SK-N-SH treated with all-trans-retinoic acid at 6 μM for 48 hours (cell line): ENCODE measurements around the gene DPP6.

ENCODE experiments used
- ATAC-seq: fragments of 200-7000 bp; cut with Tn5 transposase; 3 replicates; pipeline ENCODE4 v1.9.1; 2020; ENCODE audit warnings: mild to moderate bottlenecking, moderate library complexity
- ARNTL ChIP-seq: fragments of 450-650 bp; formaldehyde crosslinking; IDR thresholded peaks from 2 replicates; pipeline ENCODE4 v1.5.0; 2020; ENCODE audit warnings: low read depth, mild to moderate bottlenecking, moderate library complexity, borderline replicate concordance
- CSDC2 ChIP-seq: fragments of 250-450 bp; sonication (Bioruptor Pico); IDR thresholded peaks from 2 replicates; pipeline ENCODE4 v1.5.0; 2020; ENCODE audit warnings: mild to moderate bottlenecking, moderate library complexity
- ESRRG ChIP-seq: fragments of 250-450 bp; sonication (Bioruptor Pico); IDR thresholded peaks from 2 replicates; pipeline ENCODE4 v1.6.1; 2021; ENCODE audit warnings: mild to moderate bottlenecking
- ISL1 ChIP-seq: fragments of 250-450 bp; sonication (Bioruptor Pico); IDR thresholded peaks from 2 replicates; pipeline ENCODE4 v2.1.2; 2022; ENCODE audit warnings: mild to moderate bottlenecking, moderate library complexity
- OSR1 ChIP-seq: fragments of 250-450 bp; sonication (Bioruptor Pico); IDR thresholded peaks from 2 replicates; pipeline ENCODE4 v1.8.0; 2022; ENCODE audit warnings: moderate library complexity, mild to moderate bottlenecking, inconsistent platforms
- PPARA ChIP-seq: fragments of 250-450 bp; sonication (Bioruptor Pico); IDR thresholded peaks from 2 replicates; pipeline ENCODE4 v1.5.0; 2020; ENCODE audit warnings: mild to moderate bottlenecking, borderline replicate concordance
- RARB ChIP-seq: fragments of 250-450 bp; sonication (Bioruptor Pico); IDR thresholded peaks from 2 replicates; pipeline ENCODE4 v1.8.0; 2021; ENCODE audit warnings: mild to moderate bottlenecking, moderate library complexity
- SNAI2 ChIP-seq: fragments of 250-450 bp; sonication (Bioruptor Pico); IDR thresholded peaks from 2 replicates; pipeline ENCODE4 v1.5.0; 2020; ENCODE audit warnings: mild to moderate bottlenecking, moderate library complexity
- TCF4 ChIP-seq: fragments of 250-450 bp; sonication (Bioruptor Pico); IDR thresholded peaks from 2 replicates; pipeline ENCODE4 v1.8.0; 2021; ENCODE audit warnings: mild to moderate bottlenecking, moderate library complexity, borderline replicate concordance
- ZC3H10 ChIP-seq: fragments of 250-450 bp; sonication (Bioruptor Pico); IDR thresholded peaks from 2 replicates; pipeline ENCODE4 v1.5.1; 2021; ENCODE audit warnings: mild to moderate bottlenecking, moderate library complexity
- ZFP30 ChIP-seq: fragments of 450-650 bp; formaldehyde crosslinking; IDR thresholded peaks from 2 replicates; pipeline ENCODE4 v1.5.0; 2022; ENCODE audit warnings: mild to moderate bottlenecking, moderate library complexity
- ZNF565 ChIP-seq: fragments of 450-650 bp; formaldehyde crosslinking; conservative IDR thresholded peaks from 2 replicates; pipeline ENCODE4 v1.5.0; 2020; ENCODE audit warnings: low read depth, mild to moderate bottlenecking, moderate library complexity
- ZNF70 ChIP-seq: fragments of 450-650 bp; formaldehyde crosslinking; IDR thresholded peaks from 2 replicates; pipeline ENCODE4 v1.5.0; 2020; ENCODE audit warnings: mild to moderate bottlenecking, moderate library complexity
- ZNF8 ChIP-seq: fragments of 450-650 bp; formaldehyde crosslinking; IDR thresholded peaks from 2 replicates; pipeline ENCODE4 v1.5.0; 2020; ENCODE audit warnings: mild to moderate bottlenecking, moderate library complexity
- TF ChIP-seq, protein P1 (sequence below): fragments of 250-450 bp; sonication (Bioruptor Pico); IDR thresholded peaks from 2 replicates; pipeline ENCODE4 v1.5.1; 2020; ENCODE audit warnings: low read depth, mild to moderate bottlenecking, moderate library complexity
- TF ChIP-seq, protein P2 (sequence below): fragments of 250-450 bp; sonication (Bioruptor Pico); IDR thresholded peaks from 2 replicates; pipeline ENCODE4 v1.8.0; 2021; ENCODE audit warnings: low read depth, mild to moderate bottlenecking, moderate library complexity, borderline replicate concordance
- TF ChIP-seq, protein P3 (sequence below): fragments of 250-450 bp; sonication (Bioruptor Pico); IDR thresholded peaks from 2 replicates; pipeline ENCODE4 v1.8.0; 2020; ENCODE audit warnings: mild to moderate bottlenecking, moderate library complexity, borderline replicate concordance
- TF ChIP-seq, protein P4 (sequence below): fragments of 250-450 bp; sonication (Bioruptor Pico); IDR thresholded peaks from 2 replicates; pipeline ENCODE4 v1.5.1; 2021; ENCODE audit warnings: mild to moderate bottlenecking, moderate library complexity
- TF ChIP-seq, protein P5 (sequence below): fragments of 250-450 bp; sonication (Bioruptor Pico); IDR thresholded peaks from 2 replicates; pipeline ENCODE4 v1.5.0; 2020; ENCODE audit warnings: mild to moderate bottlenecking, moderate library complexity

The DPP6 gene

DNA sequence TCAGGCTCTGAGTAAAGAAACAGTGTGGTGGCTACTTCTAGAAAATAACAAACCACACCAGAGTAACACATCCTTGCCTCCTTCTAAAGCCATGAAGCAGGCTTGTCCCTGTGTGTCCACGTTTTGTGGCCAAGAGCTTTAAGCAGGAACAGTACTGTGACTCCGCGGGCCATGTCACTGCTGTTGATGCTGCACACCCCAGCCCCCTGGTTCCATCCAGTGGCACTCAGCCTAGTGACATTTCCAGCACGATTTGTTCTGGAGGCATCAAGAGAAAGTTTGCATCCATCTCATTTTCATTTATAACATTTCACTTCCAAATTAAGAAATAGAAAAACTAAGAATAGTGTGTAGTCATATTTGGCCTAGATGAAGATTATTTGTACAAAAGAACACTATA lies 739.4 kb downstream of the DPP6 start:
- no peak for TF ChIP-seq RARB
- ATAC-seq: no peak

DNA sequence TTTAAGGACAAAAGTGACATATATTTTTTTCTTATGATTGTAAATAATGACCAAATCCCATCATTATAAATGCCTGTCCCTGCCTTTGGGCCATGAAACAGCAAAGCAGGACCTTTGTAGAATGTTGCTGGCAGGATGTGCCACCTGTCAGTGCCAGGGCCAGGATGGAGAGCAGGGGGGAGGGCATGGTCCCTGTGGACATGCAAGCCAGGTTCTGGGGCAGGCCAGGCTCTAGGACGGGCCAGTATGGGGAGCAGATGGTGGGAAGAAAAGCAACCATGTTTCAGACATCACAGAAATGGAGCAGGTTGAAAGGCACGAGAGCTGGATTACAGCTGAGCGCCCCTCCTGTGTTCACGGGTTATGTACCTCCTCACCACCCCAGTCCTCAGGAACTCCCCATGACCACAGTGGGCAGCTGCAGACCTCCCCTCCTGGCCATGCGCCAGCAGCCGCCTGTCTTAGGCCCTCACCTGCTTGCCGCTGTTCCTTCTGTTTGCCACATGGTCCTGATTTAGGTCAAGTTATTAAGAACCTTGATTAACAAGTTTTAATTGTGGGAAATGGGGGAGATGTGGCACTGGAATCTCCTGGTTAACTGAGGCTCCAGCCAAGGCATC lies 740.3 kb downstream of the DPP6 start:
- TF ChIP-seq ZNF8: no peak
- TF ChIP-seq, protein P1, sequence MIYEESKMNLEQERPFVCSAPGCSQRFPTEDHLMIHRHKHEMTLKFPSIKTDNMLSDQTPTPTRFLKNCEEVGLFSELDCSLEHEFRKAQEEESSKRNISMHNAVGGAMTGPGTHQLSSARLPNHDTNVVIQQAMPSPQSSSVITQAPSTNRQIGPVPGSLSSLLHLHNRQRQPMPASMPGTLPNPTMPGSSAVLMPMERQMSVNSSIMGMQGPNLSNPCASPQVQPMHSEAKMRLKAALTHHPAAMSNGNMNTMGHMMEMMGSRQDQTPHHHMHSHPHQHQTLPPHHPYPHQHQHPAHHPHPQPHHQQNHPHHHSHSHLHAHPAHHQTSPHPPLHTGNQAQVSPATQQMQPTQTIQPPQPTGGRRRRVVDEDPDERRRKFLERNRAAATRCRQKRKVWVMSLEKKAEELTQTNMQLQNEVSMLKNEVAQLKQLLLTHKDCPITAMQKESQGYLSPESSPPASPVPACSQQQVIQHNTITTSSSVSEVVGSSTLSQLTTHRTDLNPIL (CRISPR knock-in tag): no peak
- no peak for TF ChIP-seq TCF4
- no peak for TF ChIP-seq RARB
- TF ChIP-seq ZC3H10 (CRISPR knock-in tag): no peak
- TF ChIP-seq ARNTL (CRISPR knock-in tag): no peak
- TF ChIP-seq ISL1 (CRISPR knock-in tag): no peak
- TF ChIP-seq ZNF70 (CRISPR knock-in tag): no peak
- no peak for TF ChIP-seq CSDC2 (CRISPR knock-in tag)
- no peak for TF ChIP-seq SNAI2 (CRISPR knock-in tag)
- TF ChIP-seq ZNF565: no peak
- no peak for TF ChIP-seq PPARA (CRISPR knock-in tag)
- TF ChIP-seq, protein P2, sequence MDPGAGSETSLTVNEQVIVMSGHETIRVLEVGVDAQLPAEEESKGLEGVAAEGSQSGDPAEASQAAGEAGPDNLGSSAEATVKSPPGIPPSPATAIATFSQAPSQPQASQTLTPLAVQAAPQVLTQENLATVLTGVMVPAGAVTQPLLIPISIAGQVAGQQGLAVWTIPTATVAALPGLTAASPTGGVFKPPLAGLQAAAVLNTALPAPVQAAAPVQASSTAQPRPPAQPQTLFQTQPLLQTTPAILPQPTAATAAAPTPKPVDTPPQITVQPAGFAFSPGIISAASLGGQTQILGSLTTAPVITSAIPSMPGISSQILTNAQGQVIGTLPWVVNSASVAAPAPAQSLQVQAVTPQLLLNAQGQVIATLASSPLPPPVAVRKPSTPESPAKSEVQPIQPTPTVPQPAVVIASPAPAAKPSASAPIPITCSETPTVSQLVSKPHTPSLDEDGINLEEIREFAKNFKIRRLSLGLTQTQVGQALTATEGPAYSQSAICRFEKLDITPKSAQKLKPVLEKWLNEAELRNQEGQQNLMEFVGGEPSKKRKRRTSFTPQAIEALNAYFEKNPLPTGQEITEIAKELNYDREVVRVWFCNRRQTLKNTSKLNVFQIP: no peak
- no peak for TF ChIP-seq ESRRG (CRISPR knock-in tag)
- no peak for TF ChIP-seq ZFP30
- no peak for TF ChIP-seq OSR1
- TF ChIP-seq, protein P3, sequence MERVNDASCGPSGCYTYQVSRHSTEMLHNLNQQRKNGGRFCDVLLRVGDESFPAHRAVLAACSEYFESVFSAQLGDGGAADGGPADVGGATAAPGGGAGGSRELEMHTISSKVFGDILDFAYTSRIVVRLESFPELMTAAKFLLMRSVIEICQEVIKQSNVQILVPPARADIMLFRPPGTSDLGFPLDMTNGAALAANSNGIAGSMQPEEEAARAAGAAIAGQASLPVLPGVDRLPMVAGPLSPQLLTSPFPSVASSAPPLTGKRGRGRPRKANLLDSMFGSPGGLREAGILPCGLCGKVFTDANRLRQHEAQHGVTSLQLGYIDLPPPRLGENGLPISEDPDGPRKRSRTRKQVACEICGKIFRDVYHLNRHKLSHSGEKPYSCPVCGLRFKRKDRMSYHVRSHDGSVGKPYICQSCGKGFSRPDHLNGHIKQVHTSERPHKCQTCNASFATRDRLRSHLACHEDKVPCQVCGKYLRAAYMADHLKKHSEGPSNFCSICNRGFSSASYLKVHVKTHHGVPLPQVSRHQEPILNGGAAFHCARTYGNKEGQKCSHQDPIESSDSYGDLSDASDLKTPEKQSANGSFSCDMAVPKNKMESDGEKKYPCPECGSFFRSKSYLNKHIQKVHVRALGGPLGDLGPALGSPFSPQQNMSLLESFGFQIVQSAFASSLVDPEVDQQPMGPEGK (CRISPR knock-in tag): no peak
- TF ChIP-seq, protein P4, sequence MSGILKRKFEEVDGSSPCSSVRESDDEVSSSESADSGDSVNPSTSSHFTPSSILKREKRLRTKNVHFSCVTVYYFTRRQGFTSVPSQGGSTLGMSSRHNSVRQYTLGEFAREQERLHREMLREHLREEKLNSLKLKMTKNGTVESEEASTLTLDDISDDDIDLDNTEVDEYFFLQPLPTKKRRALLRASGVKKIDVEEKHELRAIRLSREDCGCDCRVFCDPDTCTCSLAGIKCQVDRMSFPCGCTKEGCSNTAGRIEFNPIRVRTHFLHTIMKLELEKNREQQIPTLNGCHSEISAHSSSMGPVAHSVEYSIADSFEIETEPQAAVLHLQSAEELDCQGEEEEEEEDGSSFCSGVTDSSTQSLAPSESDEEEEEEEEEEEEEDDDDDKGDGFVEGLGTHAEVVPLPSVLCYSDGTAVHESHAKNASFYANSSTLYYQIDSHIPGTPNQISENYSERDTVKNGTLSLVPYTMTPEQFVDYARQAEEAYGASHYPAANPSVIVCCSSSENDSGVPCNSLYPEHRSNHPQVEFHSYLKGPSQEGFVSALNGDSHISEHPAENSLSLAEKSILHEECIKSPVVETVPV (CRISPR knock-in tag): no peak
- TF ChIP-seq, protein P5, sequence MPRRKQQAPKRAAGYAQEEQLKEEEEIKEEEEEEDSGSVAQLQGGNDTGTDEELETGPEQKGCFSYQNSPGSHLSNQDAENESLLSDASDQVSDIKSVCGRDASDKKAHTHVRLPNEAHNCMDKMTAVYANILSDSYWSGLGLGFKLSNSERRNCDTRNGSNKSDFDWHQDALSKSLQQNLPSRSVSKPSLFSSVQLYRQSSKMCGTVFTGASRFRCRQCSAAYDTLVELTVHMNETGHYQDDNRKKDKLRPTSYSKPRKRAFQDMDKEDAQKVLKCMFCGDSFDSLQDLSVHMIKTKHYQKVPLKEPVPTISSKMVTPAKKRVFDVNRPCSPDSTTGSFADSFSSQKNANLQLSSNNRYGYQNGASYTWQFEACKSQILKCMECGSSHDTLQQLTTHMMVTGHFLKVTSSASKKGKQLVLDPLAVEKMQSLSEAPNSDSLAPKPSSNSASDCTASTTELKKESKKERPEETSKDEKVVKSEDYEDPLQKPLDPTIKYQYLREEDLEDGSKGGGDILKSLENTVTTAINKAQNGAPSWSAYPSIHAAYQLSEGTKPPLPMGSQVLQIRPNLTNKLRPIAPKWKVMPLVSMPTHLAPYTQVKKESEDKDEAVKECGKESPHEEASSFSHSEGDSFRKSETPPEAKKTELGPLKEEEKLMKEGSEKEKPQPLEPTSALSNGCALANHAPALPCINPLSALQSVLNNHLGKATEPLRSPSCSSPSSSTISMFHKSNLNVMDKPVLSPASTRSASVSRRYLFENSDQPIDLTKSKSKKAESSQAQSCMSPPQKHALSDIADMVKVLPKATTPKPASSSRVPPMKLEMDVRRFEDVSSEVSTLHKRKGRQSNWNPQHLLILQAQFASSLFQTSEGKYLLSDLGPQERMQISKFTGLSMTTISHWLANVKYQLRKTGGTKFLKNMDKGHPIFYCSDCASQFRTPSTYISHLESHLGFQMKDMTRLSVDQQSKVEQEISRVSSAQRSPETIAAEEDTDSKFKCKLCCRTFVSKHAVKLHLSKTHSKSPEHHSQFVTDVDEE (CRISPR knock-in tag): no peak
- ATAC-seq: no peak

DNA sequence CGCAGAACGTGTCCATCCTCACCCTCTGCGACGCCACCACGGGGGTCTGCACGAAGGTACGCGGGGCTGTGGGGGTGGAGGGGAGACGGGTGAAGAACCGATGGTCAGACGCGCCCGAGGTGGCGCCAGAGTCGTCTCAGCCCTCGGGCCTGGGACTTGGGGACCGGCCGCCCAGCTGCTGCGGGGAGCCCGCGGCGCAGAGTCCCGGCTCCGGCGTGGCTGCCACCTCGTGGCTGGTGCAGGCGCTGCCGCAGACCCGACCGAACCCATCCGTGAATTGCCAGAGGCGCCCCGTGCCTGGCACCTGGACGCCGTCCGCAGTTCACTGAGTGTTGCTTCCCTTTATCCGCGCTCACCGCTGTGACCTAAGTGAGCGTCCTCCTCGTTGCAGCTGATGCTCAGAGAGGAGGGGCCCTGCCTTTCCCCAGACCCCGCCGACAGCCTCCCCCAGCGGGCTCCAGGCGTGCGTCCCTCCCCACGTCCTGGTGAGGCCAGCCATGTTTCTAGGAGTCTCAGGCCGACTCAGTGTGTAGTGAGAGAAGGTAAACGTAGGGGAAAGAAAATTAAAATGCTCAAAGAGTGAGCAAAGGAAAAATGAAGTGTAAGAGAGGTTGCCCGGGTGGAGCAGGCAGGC lies 742.1 kb downstream of the DPP6 start:
- TF ChIP-seq, protein P2: no peak
- TF ChIP-seq, protein P5 (CRISPR knock-in tag): no peak
- TF ChIP-seq OSR1 (no peak), ESRRG (CRISPR knock-in tag) (no peak)
- TF ChIP-seq, protein P3 (CRISPR knock-in tag): no peak
- no peak for ATAC-seq
